Central memory CD8-positive, alpha-beta T cell (primary cell): Measurements from ENCODE around the gene GJD2.

Source experiments
- ATAC-seq: fragments of 150-1000 bp; cut with Tn5 transposase; replicated peaks from 2 replicates; pipeline ENCODE4 v1.10.0; 2022; ENCODE audit warnings: mild to moderate bottlenecking, moderate FRiP score, moderate number of reproducible peaks; ENCODE audit not compliant: poor library complexity, severe bottlenecking; ENCODE audit errors: extremely low read depth
- DNase-seq, 2 donors: peaks; one replicate each; pipeline ENCODE4 v3.0.0; 2021; ENCODE audit warnings: low spot score in 2 of 2
- H3K27ac Mint-ChIP-seq: one replicate; pipeline ENCODE4 v1.8.0; 2022; ENCODE audit warnings: low read depth, mild to moderate bottlenecking, moderate library complexity, mixed read lengths
- H3K27me3 Mint-ChIP-seq: one replicate; pipeline ENCODE4 v1.8.0; 2022; ENCODE audit warnings: mixed read lengths
- H3K36me3 Mint-ChIP-seq: one replicate; pipeline ENCODE4 v1.8.0; 2022; ENCODE audit warnings: mild to moderate bottlenecking, moderate library complexity, mixed read lengths; ENCODE audit not compliant: insufficient read depth
- H3K4me1 Mint-ChIP-seq: one replicate; pipeline ENCODE4 v1.8.0; 2022; ENCODE audit warnings: mixed read lengths
- H3K4me3 Mint-ChIP-seq: one replicate; pipeline ENCODE4 v1.8.0; 2022; ENCODE audit warnings: mild to moderate bottlenecking, moderate library complexity, mixed read lengths
- H3K9me3 Mint-ChIP-seq: one replicate; pipeline ENCODE4 v1.8.0; 2022; ENCODE audit warnings: mixed read lengths

Gene GJD2

GRCh38 chr15:34790121-34790520 lies 35.3 kb upstream of the GJD2 start:
- no peak for DNase-seq
- Mint-ChIP-seq H3K9me3 (no peaks in the 10 kb centered on the region), H3K4me3 (no peak overlapping the region), H3K4me1 (no peaks in the 10 kb centered on the region), H3K27ac (no peak overlapping the region), H3K36me3 (no peaks in the 10 kb centered on the region), H3K27me3 (peaks cover 83% of the 10 kb centered on the region)
- no peak for ATAC-seq

GRCh38 chr15:34789326-34789725 lies 34.5 kb upstream of the GJD2 start:
- Mint-ChIP-seq H3K4me1 (no peaks in the 10 kb centered on the region), H3K27ac (no peak overlapping the region), H3K4me3 (no peak overlapping the region), H3K27me3 (peaks cover 83% of the 10 kb centered on the region), H3K36me3 (no peaks in the 10 kb centered on the region), H3K9me3 (no peaks in the 10 kb centered on the region)
- DNase-seq, result no peak
- no peak for ATAC-seq

- ATAC-seq (no peak), DNase-seq (no peak)
- Mint-ChIP-seq H3K27ac (no peak overlapping the region), H3K4me1 (no peaks in the 10 kb centered on the region), H3K27me3 (peaks cover 83% of the 10 kb centered on the region), H3K4me3 (no peak overlapping the region), H3K9me3 (peaks cover 7% of the 10 kb centered on the region), H3K36me3 (no peaks in the 10 kb centered on the region)
Observed at GRCh38 chr15:34786206-34786605, 31.4 kb upstream of the GJD2 start.

- no peak for DNase-seq
Observed at GRCh38 chr15:34783991-34784390, 29.2 kb upstream of the GJD2 start.

GRCh38 chr15:34783431-34783830 lies 28.6 kb upstream of the GJD2 start:
- no peak overlapping the region for H3K27ac Mint-ChIP-seq
- no peak for DNase-seq
- H3K4me3 Mint-ChIP-seq, result no peak overlapping the region
- ATAC-seq, result no peak
- H3K9me3 Mint-ChIP-seq, result peaks cover 7% of the 10 kb centered on the region
- no peaks in the 10 kb centered on the region for H3K36me3 Mint-ChIP-seq
- H3K4me1 Mint-ChIP-seq, result no peaks in the 10 kb centered on the region
- H3K27me3 Mint-ChIP-seq, result peaks cover 61% of the 10 kb centered on the region

More at GRCh38 chr15:34783991-34784390, 29.2 kb upstream of the GJD2 start:
- Mint-ChIP-seq H3K27me3 (peaks cover 62% of the 10 kb centered on the region), H3K4me1 (no peaks in the 10 kb centered on the region), H3K9me3 (peaks cover 7% of the 10 kb centered on the region), H3K36me3 (no peaks in the 10 kb centered on the region), H3K4me3 (no peak overlapping the region), H3K27ac (no peak overlapping the region)
- no peak for ATAC-seq

GRCh38 chr15:34782901-34783300 lies 28.1 kb upstream of the GJD2 start:
- DNase-seq (no peak), ATAC-seq (no peak)
- H3K27ac Mint-ChIP-seq, result no peak overlapping the region
- no peak overlapping the region for H3K4me3 Mint-ChIP-seq
- H3K9me3 Mint-ChIP-seq, result peaks cover 7% of the 10 kb centered on the region
- H3K36me3 Mint-ChIP-seq, result no peaks in the 10 kb centered on the region
- H3K27me3 Mint-ChIP-seq, result peaks cover 61% of the 10 kb centered on the region
- no peaks in the 10 kb centered on the region for H3K4me1 Mint-ChIP-seq

- ATAC-seq (no peak), DNase-seq (no peak)
- Mint-ChIP-seq H3K27me3 (peaks cover 48% of the 10 kb centered on the region), H3K36me3 (no peaks in the 10 kb centered on the region), H3K9me3 (peaks cover 7% of the 10 kb centered on the region), H3K4me1 (no peaks in the 10 kb centered on the region), H3K4me3 (no peak overlapping the region), H3K27ac (no peak overlapping the region)
Observed at GRCh38 chr15:34780725-34781124, 25.9 kb upstream of the GJD2 start.

GRCh38 chr15:34776606-34777105 lies 21.9 kb upstream of the GJD2 start:
- ATAC-seq (no peak), DNase-seq (no peak)
- no peak overlapping the region for H3K4me3 Mint-ChIP-seq
- H3K9me3 Mint-ChIP-seq, result no peaks in the 10 kb centered on the region
- no peaks in the 10 kb centered on the region for H3K36me3 Mint-ChIP-seq
- H3K27ac Mint-ChIP-seq, result no peak overlapping the region
- H3K27me3 Mint-ChIP-seq, result peaks cover 33% of the 10 kb centered on the region
- no peaks in the 10 kb centered on the region for H3K4me1 Mint-ChIP-seq

- ATAC-seq, result no peak
- no peaks in the 10 kb centered on the region for H3K9me3 Mint-ChIP-seq
- H3K27ac Mint-ChIP-seq, result no peak overlapping the region
- no peak overlapping the region for H3K4me3 Mint-ChIP-seq
- no peak for DNase-seq
- no peaks in the 10 kb centered on the region for H3K36me3 Mint-ChIP-seq
- peaks cover 55% of the 10 kb centered on the region for H3K27me3 Mint-ChIP-seq
- no peaks in the 10 kb centered on the region for H3K4me1 Mint-ChIP-seq
Observed at GRCh38 chr15:34773917-34774316, 19.1 kb upstream of the GJD2 start.

- ATAC-seq (no peak), DNase-seq (no peak)
- H3K4me3 Mint-ChIP-seq, result no peak overlapping the region
- no peaks in the 10 kb centered on the region for H3K4me1 Mint-ChIP-seq
- H3K9me3 Mint-ChIP-seq, result no peaks in the 10 kb centered on the region
- no peak overlapping the region for H3K27ac Mint-ChIP-seq
- peaks cover 64% of the 10 kb centered on the region for H3K27me3 Mint-ChIP-seq
- no peaks in the 10 kb centered on the region for H3K36me3 Mint-ChIP-seq
Observed at GRCh38 chr15:34773013-34773412, 18.2 kb upstream of the GJD2 start.

GRCh38 chr15:34772312-34772711 lies 17.5 kb upstream of the GJD2 start:
- DNase-seq, result no peak
- peaks cover 65% of the 10 kb centered on the region for H3K27me3 Mint-ChIP-seq
- no peak for ATAC-seq

GRCh38 chr15:34769711-34770110 lies 14.9 kb upstream of the GJD2 start:
- no peak for ATAC-seq
- no peaks in the 10 kb centered on the region for H3K36me3 Mint-ChIP-seq
- H3K4me3 Mint-ChIP-seq, result no peak overlapping the region
- DNase-seq, result no peak
- no peak overlapping the region for H3K27ac Mint-ChIP-seq
- peaks cover 53% of the 10 kb centered on the region for H3K27me3 Mint-ChIP-seq
- no peaks in the 10 kb centered on the region for H3K4me1 Mint-ChIP-seq
- H3K9me3 Mint-ChIP-seq, result no peaks in the 10 kb centered on the region

More at GRCh38 chr15:34772312-34772711, 17.5 kb upstream of the GJD2 start:
- Mint-ChIP-seq H3K4me3 (no peak overlapping the region), H3K36me3 (no peaks in the 10 kb centered on the region), H3K27ac (no peak overlapping the region), H3K4me1 (no peaks in the 10 kb centered on the region), H3K9me3 (no peaks in the 10 kb centered on the region)

GRCh38 chr15:34768530-34768929 lies 13.7 kb upstream of the GJD2 start:
- no peaks in the 10 kb centered on the region for H3K4me1 Mint-ChIP-seq
- no peaks in the 10 kb centered on the region for H3K36me3 Mint-ChIP-seq
- H3K4me3 Mint-ChIP-seq, result no peak overlapping the region
- no peak for ATAC-seq
- H3K27ac Mint-ChIP-seq, result no peak overlapping the region
- no peaks in the 10 kb centered on the region for H3K9me3 Mint-ChIP-seq
- peaks cover 47% of the 10 kb centered on the region for H3K27me3 Mint-ChIP-seq
- DNase-seq, result no peak

GRCh38 chr15:34765741-34766140 lies 10.9 kb upstream of the GJD2 start:
- Mint-ChIP-seq H3K4me3 (no peak overlapping the region), H3K9me3 (no peaks in the 10 kb centered on the region), H3K27me3 (peaks cover 45% of the 10 kb centered on the region), H3K4me1 (no peaks in the 10 kb centered on the region), H3K27ac (no peak overlapping the region), H3K36me3 (no peaks in the 10 kb centered on the region)
- ATAC-seq (no peak), DNase-seq (no peak)
